ENCODE results near the gene PLEKHN1.

PLEKHN1 gene

DNA sequence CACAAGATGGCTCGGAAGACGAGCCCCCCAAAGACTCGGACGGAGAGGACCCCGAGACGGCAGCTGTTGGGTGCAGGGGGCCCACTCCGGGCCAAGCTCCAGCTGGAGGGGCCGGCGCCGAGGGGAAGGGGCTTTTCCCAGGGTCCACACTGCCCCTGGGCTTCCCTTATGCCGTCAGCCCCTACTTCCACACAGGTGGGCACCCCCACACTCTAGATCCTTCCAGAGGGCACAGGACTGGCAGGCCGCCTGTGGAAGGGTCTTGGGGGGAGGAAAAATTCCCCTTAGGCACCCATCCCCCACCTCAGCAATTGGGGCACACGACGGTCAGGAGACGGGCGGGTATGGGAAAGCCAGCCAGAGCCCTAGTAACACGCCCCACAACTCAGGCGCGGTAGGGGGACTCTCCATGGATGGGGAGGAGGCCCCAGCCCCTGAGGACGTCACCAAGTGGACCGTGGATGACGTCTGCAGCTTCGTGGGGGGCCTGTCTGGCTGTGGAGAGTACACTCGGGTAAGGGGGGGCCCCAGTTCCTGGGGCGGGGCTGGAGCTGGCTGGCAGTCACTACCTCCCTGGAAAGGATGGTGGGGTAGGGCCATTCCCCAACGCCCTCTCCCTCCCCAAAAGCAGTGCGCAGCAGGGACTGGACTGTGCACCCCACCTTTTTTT is 23.3 kb upstream of the PLEKHN1 start (continued):
- TF ChIP-seq, protein P1, sequence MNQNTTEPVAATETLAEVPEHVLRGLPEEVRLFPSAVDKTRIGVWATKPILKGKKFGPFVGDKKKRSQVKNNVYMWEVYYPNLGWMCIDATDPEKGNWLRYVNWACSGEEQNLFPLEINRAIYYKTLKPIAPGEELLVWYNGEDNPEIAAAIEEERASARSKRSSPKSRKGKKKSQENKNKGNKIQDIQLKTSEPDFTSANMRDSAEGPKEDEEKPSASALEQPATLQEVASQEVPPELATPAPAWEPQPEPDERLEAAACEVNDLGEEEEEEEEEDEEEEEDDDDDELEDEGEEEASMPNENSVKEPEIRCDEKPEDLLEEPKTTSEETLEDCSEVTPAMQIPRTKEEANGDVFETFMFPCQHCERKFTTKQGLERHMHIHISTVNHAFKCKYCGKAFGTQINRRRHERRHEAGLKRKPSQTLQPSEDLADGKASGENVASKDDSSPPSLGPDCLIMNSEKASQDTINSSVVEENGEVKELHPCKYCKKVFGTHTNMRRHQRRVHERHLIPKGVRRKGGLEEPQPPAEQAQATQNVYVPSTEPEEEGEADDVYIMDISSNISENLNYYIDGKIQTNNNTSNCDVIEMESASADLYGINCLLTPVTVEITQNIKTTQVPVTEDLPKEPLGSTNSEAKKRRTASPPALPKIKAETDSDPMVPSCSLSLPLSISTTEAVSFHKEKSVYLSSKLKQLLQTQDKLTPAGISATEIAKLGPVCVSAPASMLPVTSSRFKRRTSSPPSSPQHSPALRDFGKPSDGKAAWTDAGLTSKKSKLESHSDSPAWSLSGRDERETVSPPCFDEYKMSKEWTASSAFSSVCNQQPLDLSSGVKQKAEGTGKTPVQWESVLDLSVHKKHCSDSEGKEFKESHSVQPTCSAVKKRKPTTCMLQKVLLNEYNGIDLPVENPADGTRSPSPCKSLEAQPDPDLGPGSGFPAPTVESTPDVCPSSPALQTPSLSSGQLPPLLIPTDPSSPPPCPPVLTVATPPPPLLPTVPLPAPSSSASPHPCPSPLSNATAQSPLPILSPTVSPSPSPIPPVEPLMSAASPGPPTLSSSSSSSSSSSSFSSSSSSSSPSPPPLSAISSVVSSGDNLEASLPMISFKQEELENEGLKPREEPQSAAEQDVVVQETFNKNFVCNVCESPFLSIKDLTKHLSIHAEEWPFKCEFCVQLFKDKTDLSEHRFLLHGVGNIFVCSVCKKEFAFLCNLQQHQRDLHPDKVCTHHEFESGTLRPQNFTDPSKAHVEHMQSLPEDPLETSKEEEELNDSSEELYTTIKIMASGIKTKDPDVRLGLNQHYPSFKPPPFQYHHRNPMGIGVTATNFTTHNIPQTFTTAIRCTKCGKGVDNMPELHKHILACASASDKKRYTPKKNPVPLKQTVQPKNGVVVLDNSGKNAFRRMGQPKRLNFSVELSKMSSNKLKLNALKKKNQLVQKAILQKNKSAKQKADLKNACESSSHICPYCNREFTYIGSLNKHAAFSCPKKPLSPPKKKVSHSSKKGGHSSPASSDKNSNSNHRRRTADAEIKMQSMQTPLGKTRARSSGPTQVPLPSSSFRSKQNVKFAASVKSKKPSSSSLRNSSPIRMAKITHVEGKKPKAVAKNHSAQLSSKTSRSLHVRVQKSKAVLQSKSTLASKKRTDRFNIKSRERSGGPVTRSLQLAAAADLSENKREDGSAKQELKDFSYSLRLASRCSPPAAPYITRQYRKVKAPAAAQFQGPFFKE (tag by site-specific recombination; IDR thresholded peaks at IDR 0.05; ENCODE audit: borderline replicate concordance): no peak
- TF ChIP-seq ZNF423 (tag by site-specific recombination; IDR thresholded peaks at IDR 0.05) (peak; percentile 31; the same call in 1 of the 2 replicates), ZNF157 (tag by site-specific recombination; IDR thresholded peaks at IDR 0.05) (no peak), ZNF335 (tag by site-specific recombination; conservative IDR thresholded peaks at IDR 0.05) (peak; percentile 96), ZFP69B (tag by site-specific recombination; IDR thresholded peaks at IDR 0.05) (peak; percentile 55; the same call in 1 of the 2 replicates), ZNF768 (tag by site-specific recombination; IDR thresholded peaks at IDR 0.05) (no peak), ZNF132 (tag by site-specific recombination; IDR thresholded peaks at IDR 0.05; ENCODE audit: borderline replicate concordance) (no peak), FEZF1 (tag by site-specific recombination; IDR thresholded peaks at IDR 0.05) (peak; percentile 52; the same call in 1 of the 2 replicates), ZNF311 (tag by site-specific recombination; IDR thresholded peaks at IDR 0.05; ENCODE audit: borderline replicate concordance) (no peak), MYNN (tag by site-specific recombination; IDR thresholded peaks at IDR 0.05; ENCODE audit: borderline replicate concordance) (0 out of 2 replicates have a peak, but pooled peaks have one; percentile 16), BCL11B (tag by site-specific recombination; IDR thresholded peaks at IDR 0.05; ENCODE audit: low read depth) (peak; percentile 93), ZNF571 (tag by site-specific recombination; IDR thresholded peaks at IDR 0.05) (no peak), GLIS2 (tag by site-specific recombination; IDR thresholded peaks at IDR 0.05) (peak; percentile 88), ZNF248 (tag by site-specific recombination; IDR thresholded peaks at IDR 0.05) (no peak), KLF9 (tag by site-specific recombination; IDR thresholded peaks at IDR 0.05; ENCODE audit: low read depth) (peak; percentile 56; the same call in 1 of the 2 replicates), ZNF658 (tag by site-specific recombination; IDR thresholded peaks at IDR 0.05) (no peak), ZNF555 (tag by site-specific recombination; conservative IDR thresholded peaks at IDR 0.05) (no peak), ZNF76 (tag by site-specific recombination; IDR thresholded peaks at IDR 0.05; ENCODE audit: borderline replicate concordance, low read depth) (peak; percentile 51; the same call in 1 of the 2 replicates), ZBTB8A (tag by site-specific recombination; IDR thresholded peaks at IDR 0.05) (peak; percentile 97), ZNF37A (tag by site-specific recombination; IDR thresholded peaks at IDR 0.05) (no peak), IKZF3 (tag by site-specific recombination; IDR thresholded peaks at IDR 0.05) (peak; percentile 75), SP7 (tag by site-specific recombination; IDR thresholded peaks at IDR 0.05) (peak; percentile 87), ZNF791 (tag by site-specific recombination; IDR thresholded peaks at IDR 0.05) (no peak), ZBTB20 (tag by site-specific recombination; IDR thresholded peaks at IDR 0.05) (peak; percentile 64; the same call in 1 of the 2 replicates), ZNF2 (tag by site-specific recombination; IDR thresholded peaks at IDR 0.05) (peak; percentile 69; the same call in 1 of the 2 replicates), ZFP37 (tag by site-specific recombination; IDR thresholded peaks at IDR 0.05) (peak; percentile 72)
- TF ChIP-seq, protein P2, sequence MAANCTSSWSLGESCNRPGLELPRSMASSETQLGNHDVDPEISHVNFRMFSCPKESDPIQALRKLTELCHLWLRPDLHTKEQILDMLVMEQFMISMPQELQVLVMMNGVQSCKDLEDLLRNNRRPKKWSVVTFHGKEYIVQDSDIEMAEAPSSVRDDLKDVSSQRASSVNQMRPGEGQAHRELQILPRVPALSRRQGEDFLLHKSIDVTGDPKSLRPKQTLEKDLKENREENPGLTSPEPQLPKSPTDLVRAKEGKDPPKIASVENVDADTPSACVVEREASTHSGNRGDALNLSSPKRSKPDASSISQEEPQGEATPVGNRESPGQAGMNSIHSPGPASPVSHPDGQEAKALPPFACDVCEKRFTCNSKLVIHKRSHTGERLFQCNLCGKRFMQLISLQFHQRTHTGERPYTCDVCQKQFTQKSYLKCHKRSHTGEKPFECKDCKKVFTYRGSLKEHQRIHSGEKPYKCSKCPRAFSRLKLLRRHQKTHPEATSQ (tag by site-specific recombination; IDR thresholded peaks at IDR 0.05): no peak
- TF ChIP-seq, protein P3, sequence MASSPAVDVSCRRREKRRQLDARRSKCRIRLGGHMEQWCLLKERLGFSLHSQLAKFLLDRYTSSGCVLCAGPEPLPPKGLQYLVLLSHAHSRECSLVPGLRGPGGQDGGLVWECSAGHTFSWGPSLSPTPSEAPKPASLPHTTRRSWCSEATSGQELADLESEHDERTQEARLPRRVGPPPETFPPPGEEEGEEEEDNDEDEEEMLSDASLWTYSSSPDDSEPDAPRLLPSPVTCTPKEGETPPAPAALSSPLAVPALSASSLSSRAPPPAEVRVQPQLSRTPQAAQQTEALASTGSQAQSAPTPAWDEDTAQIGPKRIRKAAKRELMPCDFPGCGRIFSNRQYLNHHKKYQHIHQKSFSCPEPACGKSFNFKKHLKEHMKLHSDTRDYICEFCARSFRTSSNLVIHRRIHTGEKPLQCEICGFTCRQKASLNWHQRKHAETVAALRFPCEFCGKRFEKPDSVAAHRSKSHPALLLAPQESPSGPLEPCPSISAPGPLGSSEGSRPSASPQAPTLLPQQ (tag by site-specific recombination; IDR thresholded peaks at IDR 0.05): peak; percentile 70
- TF ChIP-seq, protein P4, sequence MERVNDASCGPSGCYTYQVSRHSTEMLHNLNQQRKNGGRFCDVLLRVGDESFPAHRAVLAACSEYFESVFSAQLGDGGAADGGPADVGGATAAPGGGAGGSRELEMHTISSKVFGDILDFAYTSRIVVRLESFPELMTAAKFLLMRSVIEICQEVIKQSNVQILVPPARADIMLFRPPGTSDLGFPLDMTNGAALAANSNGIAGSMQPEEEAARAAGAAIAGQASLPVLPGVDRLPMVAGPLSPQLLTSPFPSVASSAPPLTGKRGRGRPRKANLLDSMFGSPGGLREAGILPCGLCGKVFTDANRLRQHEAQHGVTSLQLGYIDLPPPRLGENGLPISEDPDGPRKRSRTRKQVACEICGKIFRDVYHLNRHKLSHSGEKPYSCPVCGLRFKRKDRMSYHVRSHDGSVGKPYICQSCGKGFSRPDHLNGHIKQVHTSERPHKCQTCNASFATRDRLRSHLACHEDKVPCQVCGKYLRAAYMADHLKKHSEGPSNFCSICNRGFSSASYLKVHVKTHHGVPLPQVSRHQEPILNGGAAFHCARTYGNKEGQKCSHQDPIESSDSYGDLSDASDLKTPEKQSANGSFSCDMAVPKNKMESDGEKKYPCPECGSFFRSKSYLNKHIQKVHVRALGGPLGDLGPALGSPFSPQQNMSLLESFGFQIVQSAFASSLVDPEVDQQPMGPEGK (tag by site-specific recombination; IDR thresholded peaks at IDR 0.05): peak; percentile 98

Data from HEK293 (cell line).